Left cardiac atrium (tissue), 4 donors: Measurements from ENCODE around the gene MPZL1. TPM values are rescaled to one million over a fixed set of nuclear protein-coding genes. Genes with fewer than 3 reads are reported as not detected.

Experiments
- ATAC-seq, 2 donors: fragments of 200-7000 bp; cut with Tn5 transposase; one replicate each; pipeline ENCODE4 v1.9.1; 2020; ENCODE audit warnings: mild to moderate bottlenecking in 2 of 2, moderate library complexity in 2 of 2
- DNase-seq: peaks from one replicate; pipeline ENCODE4 v3.0.0-alpha.2; 2020
- intact Hi-C, 2 donors: fragments of 100-400 bp; cut with DNase I; formaldehyde crosslinking; loops; one replicate each; pipeline versions ENCODE4 v1.14.1 to v1.15.1; 2022 to 2023
- long read RNA-seq: library from polyadenylated mRNA; unstranded; transcript quantifications from one replicate; pipeline ENCODE4 v2.0.0, GENCODE V29; 2021
- total RNA-seq, 2 donors: library from RNA; stranded (reverse); fragmentation: NEBNext Ultra II Directional; extraction: Animal tissue kit (Norgen Biotek cat#: 25700); gene quantifications; one replicate each; pipeline ENCODE4 v1.2.1, GENCODE V29; 2021
- donor health status: DM: no; HTN: yes; CAD: no.
- donor health status: DM: no; HTN: yes; CAD: no; lungs with severe emphysema.
- donor health status: DM: yes; HTN: yes; CAD: no.
- donor health status: Dilated cardiomyopathy.

Gene MPZL1
- 10 to 100 TPM; 66.7 to 69.7 TPM for total RNA-seq
- long read RNA-seq, full-length matches to known transcripts: 60 of 65 reads
- long read RNA-seq, partial matches to known transcripts: 0 of 65 reads
- long read RNA-seq, other reads (novel, unspliced or antisense): 5 of 65 reads

DNA sequence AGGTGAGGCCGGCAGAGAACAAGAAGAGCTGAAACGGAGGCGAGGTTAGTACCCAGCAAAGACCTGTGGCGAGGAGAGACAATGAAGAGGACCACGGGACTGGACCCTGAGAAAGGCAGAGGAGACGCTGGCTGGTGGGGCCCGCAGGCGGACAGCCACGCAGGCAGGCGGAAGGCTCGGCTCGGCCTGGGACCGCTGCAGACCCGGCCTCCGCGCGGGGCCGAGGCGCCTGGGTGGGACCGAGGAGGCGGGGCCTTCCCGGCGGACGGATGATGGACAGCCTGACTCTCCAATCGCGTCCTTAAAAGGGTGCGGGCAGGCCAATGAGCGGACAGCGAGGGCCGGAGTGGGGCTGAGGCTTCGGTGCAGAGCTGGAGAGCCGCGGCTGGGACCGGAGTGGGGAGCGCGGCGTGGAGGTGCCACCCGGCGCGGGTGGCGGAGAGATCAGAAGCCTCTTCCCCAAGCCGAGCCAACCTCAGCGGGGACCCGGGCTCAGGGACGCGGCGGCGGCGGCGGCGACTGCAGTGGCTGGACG, at the start of gene MPZL1:
TSS of gene MPZL1 (plus strand) at position 366 of the 535 bp plus-strand sequence. CDS start 170 bp downstream, outside the sequence.
- intact Hi-C loops: loop anchor here (2.0 to 5.0 kb wide), 2 partner anchors 71 to 81 kb away; no protein-coding TSS in a partner anchor
- ATAC-seq (peak; percentile 99), DNase-seq (peak; percentile 97)

DNA sequence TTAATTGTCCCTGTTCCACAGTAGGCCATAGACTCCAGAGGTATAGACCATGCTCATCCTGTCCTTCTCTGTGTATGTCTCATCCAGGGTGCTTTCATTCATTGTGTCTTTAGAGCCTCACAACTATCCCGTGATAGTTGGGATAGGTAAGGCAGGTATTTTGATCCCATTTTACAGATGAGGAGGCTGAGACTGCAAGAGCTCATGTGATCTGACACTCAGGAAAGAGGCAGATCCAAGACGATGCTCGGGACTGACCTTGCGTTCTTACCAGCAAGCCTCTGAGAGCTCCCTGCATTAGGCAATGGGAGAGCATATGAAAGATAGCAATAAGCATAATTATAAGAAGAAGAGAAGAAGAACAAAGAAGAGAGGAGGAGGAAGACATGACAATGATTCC, 49.0 kb upstream of the MPZL1 start:
- no peak for DNase-seq
- ATAC-seq: no peak
- intact Hi-C loops: no loop called here

DNA sequence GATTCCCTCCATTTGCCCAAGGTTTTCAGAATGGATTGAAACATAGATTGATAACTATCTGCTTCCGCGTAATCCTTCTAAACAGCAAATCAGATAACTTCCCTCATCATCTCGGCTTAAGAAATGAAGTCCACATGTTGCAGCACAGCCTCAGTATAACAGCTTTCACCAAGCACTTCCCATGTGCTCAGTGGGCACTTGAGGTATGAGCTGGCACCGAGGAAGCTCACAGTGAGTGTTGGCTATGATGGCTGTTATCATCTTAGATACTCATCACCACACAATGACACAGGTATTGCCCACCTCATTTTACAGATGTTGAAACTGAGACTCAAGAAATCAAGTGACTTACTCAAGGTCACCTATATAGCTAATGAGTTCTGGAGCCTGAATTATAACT, 48.5 kb upstream of the MPZL1 start:
- intact Hi-C loops: no loop called here
- ATAC-seq (no peak), DNase-seq (no peak)

DNA sequence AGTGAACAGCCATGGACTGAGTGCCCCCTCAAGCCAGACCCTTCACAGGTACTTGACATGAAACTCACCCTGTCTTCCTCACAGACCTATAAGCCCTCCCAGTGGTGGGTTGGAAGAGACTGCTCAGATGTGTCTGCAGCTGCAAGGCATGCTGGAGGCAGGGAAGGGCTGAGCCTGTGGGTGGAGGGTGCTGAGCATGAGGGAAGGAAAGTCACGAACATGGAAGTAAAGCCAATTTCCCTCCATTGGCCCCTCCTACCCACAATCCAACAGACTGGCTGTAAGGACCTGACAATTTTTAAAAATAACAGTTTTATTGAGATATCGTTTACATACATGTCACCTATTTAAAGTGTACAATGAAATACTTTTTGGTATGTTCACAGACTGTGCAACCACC, 47.6 kb upstream of the MPZL1 start:
- DNase-seq: no peak
- ATAC-seq: no peak

DNA sequence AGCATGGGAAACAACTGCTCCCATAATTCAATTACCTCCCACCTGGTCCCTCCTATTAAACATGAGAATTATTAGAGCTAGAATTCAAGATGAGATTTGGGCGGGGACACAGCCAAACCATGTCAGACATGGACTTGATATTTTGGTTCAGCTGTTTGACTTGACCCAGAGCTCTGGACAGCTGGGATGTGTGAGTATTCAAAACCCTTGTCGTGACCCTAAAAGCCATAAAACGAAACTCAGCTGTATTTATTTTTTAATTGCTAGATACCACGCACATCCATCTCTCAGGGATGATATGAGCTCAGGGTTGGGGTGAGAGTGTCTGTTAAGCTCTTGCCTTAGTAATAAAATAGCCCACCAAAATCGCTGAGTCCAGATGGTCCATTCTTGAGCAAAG, 46.3 kb upstream of the MPZL1 start:
- intact Hi-C loops: no loop called here
- ATAC-seq: no peak
- no peak for DNase-seq

More for the DNA sequence above, 47.6 kb upstream of the MPZL1 start:
- intact Hi-C loops: no loop called here

DNA sequence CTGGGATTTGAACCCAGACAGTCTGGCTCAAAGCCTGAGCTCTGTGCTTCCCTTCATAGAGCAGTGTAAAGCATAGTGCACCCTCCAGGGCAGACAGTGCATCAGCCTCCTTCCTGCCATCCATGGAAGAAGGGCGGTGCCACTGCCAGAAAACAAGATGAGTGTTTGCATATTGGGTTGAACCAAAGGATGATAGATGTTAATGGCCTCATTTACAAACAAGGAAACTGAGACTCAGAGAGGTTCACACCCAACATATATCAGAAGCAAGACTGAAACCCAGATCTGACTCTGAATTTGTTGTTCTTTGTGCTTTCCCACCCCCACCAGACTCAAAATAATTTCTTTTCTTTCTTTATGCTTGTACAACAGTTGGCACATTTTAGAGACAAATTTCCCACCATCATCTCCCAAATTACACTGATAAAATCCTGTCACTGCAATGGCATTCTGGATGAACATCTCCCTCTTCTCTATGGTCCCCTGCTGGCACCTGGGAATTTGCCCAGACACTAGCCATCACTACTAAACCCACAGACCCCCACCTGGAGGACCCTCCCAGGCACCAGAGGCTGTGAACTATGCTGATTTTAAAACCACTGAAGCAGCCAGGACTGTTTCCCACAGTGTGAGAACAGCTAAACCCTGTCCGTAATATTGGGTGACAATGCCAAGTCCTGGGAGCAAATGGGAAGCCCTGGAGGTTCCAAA, 45.4 kb upstream of the MPZL1 start:
- ATAC-seq: no peak
- no peak for DNase-seq
- intact Hi-C loops: no loop called here

DNA sequence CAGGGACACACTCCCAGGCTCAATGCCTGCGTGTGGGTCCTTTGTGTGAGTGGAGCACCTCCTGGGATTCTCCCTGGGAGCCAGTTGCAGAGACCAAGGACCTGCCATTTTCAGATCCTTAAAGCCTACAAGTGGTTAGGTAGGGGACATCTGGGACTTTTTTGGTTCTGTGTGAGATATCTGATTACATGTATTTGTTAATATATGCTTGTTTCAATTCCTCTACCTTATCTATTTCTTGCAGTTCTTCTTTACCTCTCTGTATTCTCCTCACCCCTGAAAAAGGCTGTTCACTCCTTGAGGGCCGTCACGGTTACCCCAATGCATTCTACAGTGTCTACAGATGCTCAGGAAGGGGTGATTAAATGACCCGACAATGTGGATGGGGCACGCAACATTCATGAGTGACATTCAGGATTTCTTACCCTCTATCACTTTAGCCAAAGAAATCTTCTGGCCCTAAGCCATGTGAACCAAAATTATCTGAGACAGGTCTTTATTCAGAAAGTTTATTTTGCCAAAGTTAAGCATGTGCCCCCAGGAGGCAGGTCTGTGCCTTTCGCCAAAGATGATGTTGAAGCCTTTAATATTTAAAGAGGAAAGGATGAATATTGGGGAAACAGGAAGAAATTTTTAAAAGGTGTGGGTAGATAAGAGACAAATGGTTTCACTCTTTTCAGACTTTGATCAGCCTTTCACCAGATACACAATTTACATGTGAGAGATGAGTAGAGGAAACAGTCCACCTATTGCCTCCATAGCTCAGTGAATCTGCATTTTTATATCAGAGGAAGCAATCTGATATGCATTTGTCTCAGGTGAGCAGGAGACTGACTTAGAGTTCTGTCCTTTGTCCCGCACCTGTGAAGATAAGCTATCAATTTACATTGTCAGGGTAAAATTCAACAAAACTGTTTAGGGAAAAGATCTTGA, 44.6 kb upstream of the MPZL1 start:
- DNase-seq (no peak), ATAC-seq (no peak)
- intact Hi-C loops: no loop called here

DNA sequence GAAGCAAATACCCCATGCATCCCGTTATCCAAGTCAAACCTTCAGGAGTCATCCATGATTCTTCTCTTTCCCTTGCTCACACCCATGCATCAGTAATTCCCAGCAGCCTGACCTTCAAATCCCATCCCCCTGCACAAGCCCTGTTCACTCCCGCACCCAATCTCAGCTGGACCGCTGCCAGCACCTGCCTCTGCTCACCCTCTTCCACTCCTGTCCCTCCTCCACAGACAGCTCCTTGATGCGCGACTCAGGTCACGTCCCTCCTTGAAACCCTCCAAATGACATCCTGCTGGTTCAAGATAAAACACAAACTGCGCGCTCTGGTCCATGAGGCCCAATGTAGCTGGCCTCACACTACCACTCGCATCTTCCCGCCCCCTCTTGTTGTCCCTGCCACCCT, 43.4 kb upstream of the MPZL1 start:
- DNase-seq (no peak), ATAC-seq (no peak)

DNA sequence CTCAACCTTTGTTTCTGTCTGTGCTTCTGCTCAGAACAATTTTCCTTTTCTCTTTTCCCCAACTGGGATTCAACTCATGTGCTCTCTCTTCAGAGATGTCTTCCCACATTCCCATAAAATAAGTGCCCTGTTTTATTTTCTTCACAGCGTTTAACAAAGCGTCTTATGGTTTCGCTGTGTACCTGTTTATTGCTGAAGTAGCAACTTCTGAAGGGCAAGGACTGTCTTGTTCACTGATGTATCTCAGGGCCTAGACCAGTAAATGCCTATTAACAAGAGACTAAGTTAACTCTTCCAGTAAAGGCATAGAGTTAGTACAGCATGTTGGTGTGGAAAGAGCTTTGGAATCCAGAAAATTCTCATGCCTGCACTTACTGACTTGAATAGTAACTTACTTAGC, 42.9 kb upstream of the MPZL1 start:
- no peak for ATAC-seq
- intact Hi-C loops: no loop called here
- DNase-seq: no peak

More for the DNA sequence above, 43.4 kb upstream of the MPZL1 start:
- intact Hi-C loops: no loop called here

DNA sequence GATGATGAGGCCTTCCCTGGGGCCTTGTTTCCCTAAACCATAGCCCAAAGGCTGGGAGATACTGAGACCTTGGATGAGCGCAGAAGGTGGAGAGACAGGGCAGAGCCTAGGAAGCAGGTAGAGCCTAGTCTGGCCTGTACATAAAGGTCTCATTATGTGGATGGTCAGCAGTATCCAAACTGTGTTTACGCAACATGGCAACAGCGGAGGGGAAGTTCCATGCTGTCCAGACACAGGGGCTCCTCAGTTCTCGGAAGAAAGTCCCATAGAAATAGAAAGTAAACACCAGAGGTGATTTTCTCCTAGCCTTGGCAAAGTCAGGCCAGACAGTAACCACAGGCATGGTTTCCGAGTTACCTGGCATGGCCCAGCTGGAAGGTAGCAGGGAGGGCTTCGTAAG, 42.1 kb upstream of the MPZL1 start:
- ATAC-seq (peak in 1 of 2 donors; percentile 17), DNase-seq (no peak)
- intact Hi-C loops: loop anchor here in 1 of 2 donors (5.0 kb wide), 1 partner anchor 47 kb away; the partner anchor contains the start of gene RCSD1

DNA sequence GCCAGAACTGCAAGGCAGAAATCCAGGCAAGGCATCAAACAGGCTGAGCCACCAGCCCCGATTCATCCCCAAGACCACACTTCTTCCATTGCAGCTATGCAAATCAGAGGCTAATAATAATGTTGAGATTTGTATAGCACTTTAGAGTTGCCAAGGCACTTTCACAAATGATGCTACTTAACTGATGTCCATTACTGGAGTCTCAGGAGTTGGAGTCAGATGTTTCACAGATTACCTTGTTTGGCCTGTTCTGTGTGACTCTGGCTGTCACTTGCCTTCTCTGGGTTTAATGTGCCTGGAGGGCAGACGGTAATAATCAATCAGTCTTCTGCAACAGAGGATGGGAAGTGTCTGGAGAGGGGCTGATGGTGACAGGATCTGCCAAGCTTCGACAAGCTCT, 40.8 kb upstream of the MPZL1 start:
- DNase-seq: no peak
- ATAC-seq: no peak
- intact Hi-C loops: loop anchor here in 1 of 2 donors (5.0 kb wide), 1 partner anchor 49 kb away; the partner anchor contains the start of gene RCSD1

DNA sequence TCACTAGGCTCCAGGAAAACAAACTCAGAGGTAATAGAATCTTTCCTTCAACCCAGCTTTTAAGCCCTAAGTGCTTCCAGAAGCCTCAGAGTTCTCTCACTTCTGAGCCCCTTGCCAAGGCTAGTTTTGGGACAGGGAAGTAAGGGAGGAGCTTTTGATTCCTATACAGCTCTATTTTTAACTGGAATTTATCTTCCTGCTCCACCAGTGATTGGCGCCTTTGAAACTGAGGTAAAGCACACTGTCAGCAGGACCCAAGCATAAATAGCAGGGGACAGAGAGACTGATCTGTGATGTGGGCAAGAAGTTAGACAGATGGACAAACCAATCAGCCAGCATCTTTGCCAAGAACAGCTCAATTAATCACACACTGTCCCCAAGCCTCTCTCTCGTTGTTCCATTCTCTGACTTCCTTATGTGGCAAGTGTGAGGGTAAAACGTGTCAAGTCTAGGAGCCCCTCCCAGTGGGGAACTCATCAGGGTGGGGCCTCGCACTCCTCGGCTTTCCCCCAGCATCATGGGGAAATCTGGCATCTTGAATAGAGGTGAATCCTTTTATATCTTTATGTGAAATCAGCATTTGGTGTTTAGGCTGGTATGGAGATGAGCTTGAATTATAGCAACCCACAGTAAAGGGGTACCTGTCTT, 40.2 kb upstream of the MPZL1 start:
- intact Hi-C loops: loop anchor here in 1 of 2 donors (5.0 kb wide), 1 partner anchor 49 kb away; the partner anchor contains the start of gene RCSD1
- DNase-seq (no peak), ATAC-seq (peak; percentile 45 to 54)

DNA sequence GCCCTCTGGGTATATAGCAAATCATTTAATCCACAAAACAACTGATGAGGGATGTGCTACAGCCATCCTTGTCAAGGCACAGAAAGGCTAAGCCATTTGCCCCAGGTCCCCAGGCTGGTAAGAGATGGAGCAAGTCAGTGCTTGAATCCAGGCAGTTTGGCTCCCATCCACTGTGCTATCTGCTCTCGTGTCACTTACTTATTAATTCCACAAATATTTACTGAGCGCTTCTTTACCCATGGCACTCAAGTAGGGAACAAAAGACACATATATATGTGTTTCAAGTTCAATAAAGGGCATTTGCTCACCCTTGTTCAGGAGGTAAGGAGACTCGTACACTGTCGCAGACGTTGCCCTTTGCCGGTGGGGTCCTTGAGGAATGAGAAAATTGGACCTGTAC, 38.6 kb upstream of the MPZL1 start:
- intact Hi-C loops: loop anchor here in 1 of 2 donors (5.0 kb wide), 1 partner anchor 51 kb away; the partner anchor contains the start of gene RCSD1
- ATAC-seq (peak in 1 of 2 donors; percentile 8), DNase-seq (no peak)

DNA sequence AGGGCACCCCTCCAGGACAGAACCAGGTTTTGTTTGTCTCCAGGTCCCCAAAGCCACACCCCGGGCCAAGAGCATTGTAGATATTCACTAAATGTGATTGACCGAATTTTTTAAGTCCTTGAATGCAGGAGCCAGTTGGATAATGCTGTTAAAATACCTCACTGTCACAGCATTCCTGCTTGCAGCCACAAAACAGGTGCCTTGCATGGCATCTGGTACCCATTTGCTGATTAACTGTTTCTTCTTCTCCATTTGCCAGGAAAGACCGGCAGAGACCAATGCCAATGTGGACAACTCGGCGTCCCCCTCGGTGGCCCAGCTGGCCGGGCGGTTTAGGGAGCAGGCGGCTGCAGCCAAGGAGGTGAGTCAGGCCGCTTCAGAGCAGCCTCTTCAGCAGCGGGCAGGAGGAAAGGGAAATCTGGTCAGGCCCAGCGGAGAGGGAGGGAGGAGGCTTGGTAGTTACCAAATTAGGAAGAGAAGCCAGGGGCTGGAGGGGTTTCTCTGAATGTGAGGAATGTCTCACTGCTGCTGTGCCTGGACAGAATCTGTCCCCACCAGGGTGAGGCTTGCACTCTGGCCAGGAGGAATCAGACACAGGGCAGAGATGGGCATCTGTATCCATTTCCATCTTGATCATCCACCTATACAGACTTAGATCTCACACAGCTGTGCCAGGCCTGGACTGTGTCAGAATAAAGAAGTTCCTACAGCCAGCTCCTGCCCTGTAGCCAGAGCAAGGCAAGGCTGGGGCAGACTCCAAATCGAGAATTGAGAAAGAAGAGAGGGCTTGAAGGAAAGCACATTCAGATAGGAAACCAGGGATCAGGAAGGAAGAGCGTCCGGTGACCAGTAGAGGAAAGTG, 37.9 kb upstream of the MPZL1 start:
- ATAC-seq (peak; percentile 66 to 74), DNase-seq (peak; percentile 56)
- intact Hi-C loops: loop anchor here in 1 of 2 donors (5.0 kb wide), 1 partner anchor 52 kb away; the partner anchor contains the start of gene RCSD1

DNA sequence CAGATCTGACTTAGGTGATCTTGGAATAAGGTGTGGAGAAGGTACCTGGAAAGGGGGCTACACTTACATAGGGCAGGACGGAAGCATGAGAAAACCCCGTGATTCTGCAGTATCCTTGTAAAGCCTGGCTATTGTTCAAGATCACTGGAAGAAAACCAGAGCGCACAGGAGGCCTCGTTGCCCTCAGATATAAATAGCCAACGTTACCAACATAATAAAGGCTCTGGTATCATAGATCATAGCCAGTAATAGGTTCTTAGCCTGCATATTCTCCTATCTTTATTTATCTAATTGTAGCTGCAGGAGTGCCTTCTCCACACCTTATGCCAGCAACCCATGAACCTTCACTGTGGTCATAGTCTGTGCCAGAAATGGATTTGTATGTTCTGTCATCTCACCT, 35.9 kb upstream of the MPZL1 start:
- DNase-seq: no peak
- intact Hi-C loops: no loop called here
- ATAC-seq: peak in 1 of 2 donors; percentile 19

DNA sequence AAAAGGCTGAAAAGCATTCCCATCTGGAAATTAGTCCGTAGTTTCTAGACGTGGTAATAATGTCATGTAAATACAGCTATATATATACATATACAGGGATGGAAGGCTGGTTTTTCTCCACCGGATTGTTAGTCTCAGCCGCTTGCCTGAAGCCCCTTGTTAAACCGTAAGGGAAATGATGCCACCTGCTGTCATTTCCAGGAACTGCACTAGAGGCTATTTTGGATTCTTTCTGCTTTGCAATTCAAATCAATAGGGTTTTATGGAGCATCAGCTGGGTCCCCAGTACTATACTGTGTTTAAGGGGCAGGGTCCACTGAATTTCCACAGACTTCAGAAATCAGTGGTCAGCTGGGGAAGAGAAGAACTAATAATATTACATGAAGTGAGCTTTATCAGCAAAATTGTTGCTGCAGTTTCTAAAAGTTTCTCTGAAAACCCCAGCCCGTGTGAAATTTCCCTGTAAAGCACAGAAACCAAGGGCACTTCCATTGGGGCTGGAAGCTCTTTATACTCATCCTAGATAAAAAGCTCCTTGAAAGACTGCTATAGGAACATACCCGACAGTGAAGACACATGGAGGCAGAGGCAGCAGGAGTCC, 33.8 kb upstream of the MPZL1 start:
- peak; percentile 67 for DNase-seq
- intact Hi-C loops: loop anchor here (1.0 to 2.0 kb wide), 2 partner anchors 87 to 88 kb away; no protein-coding TSS in a partner anchor
- ATAC-seq: peak; percentile 27 to 36

DNA sequence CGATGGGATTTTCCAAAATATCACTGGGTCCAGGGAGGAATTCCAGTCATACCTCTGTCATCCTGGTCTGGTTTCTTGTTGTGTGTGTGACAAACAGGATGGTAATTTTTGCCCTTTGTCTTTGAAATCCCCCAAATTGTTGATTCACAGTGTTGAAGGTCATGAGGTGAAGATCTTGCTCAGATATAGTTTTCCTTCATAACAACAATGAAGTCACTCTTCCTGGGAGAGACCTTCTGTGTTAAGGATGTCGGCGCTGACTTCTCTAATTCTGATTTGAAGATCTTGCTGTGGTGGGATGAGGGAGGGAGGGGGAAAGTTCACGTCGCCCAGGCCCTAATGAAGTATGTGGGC, 32.2 kb upstream of the MPZL1 start:
- ATAC-seq (no peak), DNase-seq (no peak)
- intact Hi-C loops: loop anchor here in 1 of 2 donors (2.0 kb wide), 1 partner anchor 89 kb away; no protein-coding TSS in a partner anchor
